GM12891 (cell line): ENCODE data around the gene MRPL10.

Experiments
- PAX5 ChIP-seq: IDR thresholded peaks from 2 replicates; pipeline ENCODE4 v1.6.1; 2011; ENCODE audit warnings: low read length, moderate library complexity, mild to moderate bottlenecking; ENCODE audit not compliant: insufficient read depth, severe bottlenecking
- POLR2A ChIP-seq: IDR thresholded peaks from 2 replicates; pipeline ENCODE4 v1.6.1; 2011; ENCODE audit warnings: low read depth, low read length, control low read depth
- POLR2AphosphoS5 ChIP-seq: IDR thresholded peaks from 2 replicates; pipeline ENCODE4 v1.6.1; 2011; ENCODE audit warnings: low read depth, low read length, control low read depth
- POU2F2 ChIP-seq: IDR thresholded peaks from 2 replicates; pipeline ENCODE4 v1.6.1; 2011; ENCODE audit warnings: low read depth, mild to moderate bottlenecking, control low read depth, low read length, moderate library complexity
- SPI1 ChIP-seq: IDR thresholded peaks from 2 replicates; pipeline ENCODE4 v1.6.1; 2011; ENCODE audit warnings: low read depth, low read length, control low read depth
- TAF1 ChIP-seq: IDR thresholded peaks from 2 replicates; pipeline ENCODE4 v1.6.1; 2011; ENCODE audit warnings: low read depth, low read length, control low read depth

- TF ChIP-seq POLR2A (no peak), POLR2AphosphoS5 (no peak), TAF1 (no peak), POU2F2 (no peak), SPI1 (no peak), PAX5 (no peak)
Observed at GRCh38 chr17:47807421-47807820, 23.9 kb downstream of the MRPL10 start.
